NCI-H226 (cell line): ENCODE results near the gene ATP10B.

Experiments
- DNase-seq: peaks from one replicate; pipeline ENCODE4 v3.0.0-alpha.2; 2015

The ATP10B gene

GRCh38 chr5:160679567-160680309 is 172.3 kb downstream of the ATP10B start:
- no peak for DNase-seq

- no peak for DNase-seq
These were observed 176.0 kb downstream of the ATP10B start for GRCh38 chr5:160675988-160676387.

GRCh38 chr5:160674901-160675300 is 177.1 kb downstream of the ATP10B start:
- DNase-seq: no peak

GRCh38 chr5:160672521-160672920 is 179.5 kb downstream of the ATP10B start:
- no peak for DNase-seq

GRCh38 chr5:160668356-160668755 is 183.7 kb downstream of the ATP10B start:
- DNase-seq: no peak

GRCh38 chr5:160667160-160667559 is 184.9 kb downstream of the ATP10B start:
- no peak for DNase-seq

GRCh38 chr5:160665460-160665859 is 186.6 kb downstream of the ATP10B start:
- DNase-seq: no peak

- no peak for DNase-seq
These were observed 191.9 kb downstream of the ATP10B start for GRCh38 chr5:160660132-160660531.

GRCh38 chr5:160657622-160658458 is 194.2 kb downstream of the ATP10B start:
- DNase-seq: no peak

- DNase-seq: no peak
These were observed 194.9 kb downstream of the ATP10B start for GRCh38 chr5:160657068-160657507.

GRCh38 chr5:160655717-160656116 is 196.3 kb downstream of the ATP10B start:
- no peak for DNase-seq

GRCh38 chr5:160651692-160652645 is 200.0 kb downstream of the ATP10B start:
- no peak for DNase-seq

- DNase-seq: no peak
These were observed 202.7 kb downstream of the ATP10B start for GRCh38 chr5:160649304-160649703.

GRCh38 chr5:160646033-160646432 is 206.0 kb downstream of the ATP10B start:
- no peak for DNase-seq

GRCh38 chr5:160643616-160644240 is 208.3 kb downstream of the ATP10B start:
- no peak for DNase-seq

GRCh38 chr5:160641405-160641804 is 210.6 kb downstream of the ATP10B start:
- no peak for DNase-seq

- no peak for DNase-seq
These were observed 211.6 kb downstream of the ATP10B start for GRCh38 chr5:160640406-160640805.

GRCh38 chr5:160638161-160638742 is 213.8 kb downstream of the ATP10B start:
- DNase-seq: no peak

GRCh38 chr5:160637357-160638090 is 214.5 kb downstream of the ATP10B start:
- DNase-seq: no peak

- DNase-seq: no peak
These were observed 216.3 kb downstream of the ATP10B start for GRCh38 chr5:160635663-160636062.

- DNase-seq: no peak
These were observed 217.0 kb downstream of the ATP10B start for GRCh38 chr5:160635046-160635445.
